Activated CD4-positive, alpha-beta T cell treated with anti-CD3 and anti-CD28 coated beads, Interleukin-2, amount 50 U/mL, for 16 hours (primary cell): ENCODE results near the gene GUCY2D.

Experiments used
- DNase-seq: peaks from one replicate; pipeline ENCODE4 v3.0.0-alpha.2; 2020

The GUCY2D gene

DNA sequence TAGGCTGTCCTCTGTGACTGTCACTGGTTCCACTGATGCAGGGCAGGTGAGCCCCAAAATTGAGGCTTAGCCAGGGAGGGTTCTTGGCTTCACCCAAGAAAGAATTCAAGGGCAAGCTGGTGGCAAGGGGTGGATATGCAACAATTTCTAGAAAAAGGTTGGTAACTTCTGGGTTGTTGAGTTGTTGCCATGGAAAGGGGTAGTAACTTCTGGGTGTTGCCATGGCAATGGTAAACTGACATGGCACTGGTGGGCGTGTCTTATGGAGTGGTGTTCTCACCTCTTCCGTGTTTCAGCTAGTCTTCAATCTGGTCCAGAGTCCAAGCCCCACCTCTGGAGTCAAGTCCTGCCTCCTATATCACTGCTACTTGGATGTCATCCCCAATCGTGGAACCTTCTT, 9.5 kb upstream of the GUCY2D start:
- no peak for DNase-seq

DNA sequence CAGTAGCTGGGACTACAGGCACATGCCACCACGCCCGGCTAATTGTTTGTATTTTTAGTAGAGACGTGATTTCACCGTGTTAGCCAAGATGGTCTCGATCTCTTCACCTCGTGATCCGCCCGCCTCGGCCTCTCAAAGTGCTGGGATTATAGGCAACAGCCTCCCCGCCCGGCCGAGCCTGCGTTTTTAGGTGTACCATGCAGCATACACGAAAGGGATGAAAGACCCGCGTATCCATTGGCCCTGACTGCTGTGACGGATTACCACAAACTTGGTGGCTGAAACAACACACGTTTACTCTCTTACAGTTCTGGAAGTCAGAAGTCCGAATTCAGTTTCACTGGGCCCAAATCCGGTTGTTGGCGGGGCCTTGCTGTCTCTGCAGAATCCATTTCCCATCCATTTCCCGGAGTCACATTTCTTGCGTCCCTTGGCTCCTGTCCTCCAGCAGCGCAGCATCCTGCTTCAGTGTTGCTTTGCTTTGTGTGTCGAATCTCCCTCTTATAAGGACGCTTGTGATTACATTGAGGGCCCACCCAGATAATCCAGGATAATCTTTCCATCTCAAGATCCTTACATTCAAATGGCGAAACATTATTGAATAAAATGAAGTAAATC, 8.3 kb upstream of the GUCY2D start:
- DNase-seq, result no peak

DNA sequence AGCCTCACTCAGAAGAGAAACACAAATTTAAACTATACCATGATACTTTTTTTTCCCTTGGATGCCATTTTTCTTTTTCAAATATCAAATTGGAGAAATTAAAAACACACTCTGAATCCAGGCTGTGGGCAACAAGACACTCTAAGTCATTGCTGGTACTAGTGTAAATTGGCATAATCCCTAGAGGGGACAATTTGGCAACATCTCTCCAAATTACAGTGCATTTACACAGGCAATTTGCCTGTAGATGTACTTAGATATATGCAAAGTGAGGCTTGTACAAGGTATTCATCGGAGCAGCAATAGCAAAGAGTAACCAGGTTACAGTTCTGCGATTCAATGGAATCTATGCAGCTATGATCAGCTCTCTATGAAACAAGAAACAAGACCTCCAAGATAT, 6.7 kb upstream of the GUCY2D start:
- DNase-seq, result no peak

DNA sequence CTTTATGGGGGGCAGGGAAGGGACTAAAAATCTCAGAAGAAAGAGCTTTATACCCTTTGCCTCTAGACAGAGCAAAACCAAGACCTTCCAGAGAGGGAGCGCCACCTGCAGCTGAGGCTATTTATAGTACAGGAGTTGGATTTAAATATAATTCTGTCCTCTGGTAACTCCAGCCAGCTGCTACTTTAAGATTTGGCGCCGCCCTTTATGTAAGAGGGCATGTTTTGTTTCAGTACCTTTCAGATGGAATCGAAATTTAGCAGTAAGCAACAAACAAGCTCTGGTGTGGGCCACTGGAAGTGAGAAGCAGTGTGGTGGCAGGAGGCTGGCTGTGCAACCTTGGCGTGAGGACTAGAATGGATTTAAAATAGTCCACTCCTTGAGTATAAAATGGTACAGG, 5.2 kb upstream of the GUCY2D start:
- peak; percentile 39 for DNase-seq

DNA sequence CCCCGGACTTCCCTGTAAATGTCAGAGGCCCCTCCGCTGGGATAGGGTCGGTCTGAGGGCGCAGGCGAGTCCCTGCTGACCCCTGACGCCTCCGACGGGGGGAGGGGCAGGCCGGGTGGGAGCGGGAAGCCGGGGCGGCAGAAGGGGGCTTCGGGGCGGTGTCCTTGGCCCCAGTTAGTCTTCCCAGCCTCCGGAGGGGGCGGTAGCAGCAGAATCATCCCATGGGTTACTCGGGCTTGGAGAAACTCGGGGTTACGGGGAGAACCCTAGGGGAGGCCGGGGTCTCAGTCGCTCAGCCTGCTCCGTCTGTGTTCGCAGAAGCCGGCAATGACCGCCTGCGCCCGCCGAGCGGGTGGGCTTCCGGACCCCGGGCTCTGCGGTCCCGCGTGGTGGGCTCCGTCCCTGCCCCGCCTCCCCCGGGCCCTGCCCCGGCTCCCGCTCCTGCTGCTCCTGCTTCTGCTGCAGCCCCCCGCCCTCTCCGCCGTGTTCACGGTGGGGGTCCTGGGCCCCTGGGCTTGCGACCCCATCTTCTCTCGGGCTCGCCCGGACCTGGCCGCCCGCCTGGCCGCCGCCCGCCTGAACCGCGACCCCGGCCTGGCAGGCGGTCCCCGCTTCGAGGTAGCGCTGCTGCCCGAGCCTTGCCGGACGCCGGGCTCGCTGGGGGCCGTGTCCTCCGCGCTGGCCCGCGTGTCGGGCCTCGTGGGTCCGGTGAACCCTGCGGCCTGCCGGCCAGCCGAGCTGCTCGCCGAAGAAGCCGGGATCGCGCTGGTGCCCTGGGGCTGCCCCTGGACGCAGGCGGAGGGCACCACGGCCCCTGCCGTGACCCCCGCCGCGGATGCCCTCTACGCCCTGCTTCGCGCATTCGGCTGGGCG, 542 bp downstream of the GUCY2D start:
- no peak for DNase-seq

DNA sequence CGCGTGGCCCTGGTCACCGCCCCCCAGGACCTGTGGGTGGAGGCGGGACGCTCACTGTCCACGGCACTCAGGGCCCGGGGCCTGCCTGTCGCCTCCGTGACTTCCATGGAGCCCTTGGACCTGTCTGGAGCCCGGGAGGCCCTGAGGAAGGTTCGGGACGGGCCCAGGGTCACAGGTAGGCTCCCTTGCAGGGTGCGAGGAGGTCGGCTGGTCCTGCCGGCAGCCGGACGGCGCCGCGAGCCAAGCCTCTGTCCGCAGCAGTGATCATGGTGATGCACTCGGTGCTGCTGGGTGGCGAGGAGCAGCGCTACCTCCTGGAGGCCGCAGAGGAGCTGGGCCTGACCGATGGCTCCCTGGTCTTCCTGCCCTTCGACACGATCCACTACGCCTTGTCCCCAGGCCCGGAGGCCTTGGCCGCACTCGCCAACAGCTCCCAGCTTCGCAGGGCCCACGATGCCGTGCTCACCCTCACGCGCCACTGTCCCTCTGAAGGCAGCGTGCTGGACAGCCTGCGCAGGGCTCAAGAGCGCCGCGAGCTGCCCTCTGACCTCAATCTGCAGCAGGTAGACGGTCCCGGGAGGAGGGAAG, 1.3 kb downstream of the GUCY2D start:
- DNase-seq, result no peak

GRCh38 chr17:8004899-8005298, 2.5 kb downstream of the GUCY2D start:
- no peak for DNase-seq

- no peak for DNase-seq
Measured at GRCh38 chr17:8005357-8005756, 2.9 kb downstream of the GUCY2D start.

- no peak for DNase-seq
Measured at GRCh38 chr17:8005967-8006730, 3.7 kb downstream of the GUCY2D start.

DNA sequence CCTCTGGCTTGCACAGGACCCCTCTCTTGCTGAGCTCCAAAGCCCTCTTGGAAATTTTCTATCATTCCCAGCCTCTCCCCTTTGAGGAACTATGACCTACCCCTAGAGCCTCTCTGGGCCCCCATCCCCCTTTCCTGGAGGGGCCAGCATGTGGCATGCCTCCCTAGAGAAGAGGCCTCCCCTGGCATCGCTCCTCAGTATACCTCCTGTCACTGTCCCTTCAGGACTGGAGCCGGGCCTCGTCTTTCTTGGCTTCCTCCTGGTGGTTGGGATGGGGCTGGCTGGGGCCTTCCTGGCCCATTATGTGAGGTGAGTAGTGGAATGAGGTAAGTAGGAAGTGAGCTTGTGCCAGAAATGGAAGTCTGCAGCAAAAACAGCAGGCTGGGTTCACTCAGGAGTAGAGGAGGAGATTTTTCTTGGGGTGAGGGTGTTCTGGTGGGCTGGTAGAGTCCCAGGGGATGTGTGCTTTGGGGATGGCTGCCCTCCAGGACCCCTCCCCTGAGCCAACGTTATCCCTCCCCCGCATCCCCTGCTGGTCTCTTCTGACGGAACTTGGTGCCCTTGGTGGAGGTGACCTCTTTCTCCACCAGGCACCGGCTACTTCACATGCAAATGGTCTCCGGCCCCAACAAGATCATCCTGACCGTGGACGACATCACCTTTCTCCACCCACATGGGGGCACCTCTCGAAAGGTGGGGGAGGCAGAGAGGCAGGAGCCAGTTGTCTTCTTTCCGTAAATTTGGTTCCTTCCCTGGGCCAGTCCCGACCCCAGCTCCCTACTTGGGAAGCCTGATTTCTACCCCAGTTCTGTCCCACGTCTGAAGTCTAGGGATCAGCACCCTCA, 4.6 kb downstream of the GUCY2D start:
- no peak for DNase-seq

DNA sequence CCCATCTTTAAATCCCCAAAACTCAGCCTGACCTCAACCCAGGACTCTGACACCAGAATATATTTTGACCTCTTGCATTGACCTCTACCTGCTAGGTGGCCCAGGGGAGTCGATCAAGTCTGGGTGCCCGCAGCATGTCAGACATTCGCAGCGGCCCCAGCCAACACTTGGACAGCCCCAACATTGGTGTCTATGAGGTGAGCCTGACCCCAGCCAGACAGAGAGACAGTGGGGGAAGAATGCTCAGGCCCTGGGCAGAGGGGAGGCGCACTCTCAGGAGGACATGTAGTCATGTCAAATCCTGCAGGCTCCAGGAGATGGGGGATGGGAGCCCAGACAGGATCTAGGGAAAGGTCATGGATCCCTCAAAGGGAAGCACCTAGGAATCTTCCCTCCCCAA, 5.4 kb downstream of the GUCY2D start:
- DNase-seq, result no peak

DNA sequence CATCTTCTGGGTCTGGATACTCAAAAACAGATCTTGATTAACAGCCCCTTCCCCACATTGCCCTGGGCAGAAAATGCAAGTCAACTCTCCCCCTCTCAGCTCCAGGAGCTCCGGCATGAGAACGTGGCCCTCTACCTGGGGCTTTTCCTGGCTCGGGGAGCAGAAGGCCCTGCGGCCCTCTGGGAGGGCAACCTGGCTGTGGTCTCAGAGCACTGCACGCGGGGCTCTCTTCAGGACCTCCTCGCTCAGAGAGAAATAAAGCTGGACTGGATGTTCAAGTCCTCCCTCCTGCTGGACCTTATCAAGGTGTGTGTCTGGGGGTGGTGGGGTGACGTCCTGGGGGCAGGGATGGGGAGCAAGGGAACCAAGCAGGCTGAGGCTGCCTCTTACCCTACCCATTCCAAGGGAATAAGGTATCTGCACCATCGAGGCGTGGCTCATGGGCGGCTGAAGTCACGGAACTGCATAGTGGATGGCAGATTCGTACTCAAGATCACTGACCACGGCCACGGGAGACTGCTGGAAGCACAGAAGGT, 9.7 kb downstream of the GUCY2D start:
- no peak for DNase-seq

DNA sequence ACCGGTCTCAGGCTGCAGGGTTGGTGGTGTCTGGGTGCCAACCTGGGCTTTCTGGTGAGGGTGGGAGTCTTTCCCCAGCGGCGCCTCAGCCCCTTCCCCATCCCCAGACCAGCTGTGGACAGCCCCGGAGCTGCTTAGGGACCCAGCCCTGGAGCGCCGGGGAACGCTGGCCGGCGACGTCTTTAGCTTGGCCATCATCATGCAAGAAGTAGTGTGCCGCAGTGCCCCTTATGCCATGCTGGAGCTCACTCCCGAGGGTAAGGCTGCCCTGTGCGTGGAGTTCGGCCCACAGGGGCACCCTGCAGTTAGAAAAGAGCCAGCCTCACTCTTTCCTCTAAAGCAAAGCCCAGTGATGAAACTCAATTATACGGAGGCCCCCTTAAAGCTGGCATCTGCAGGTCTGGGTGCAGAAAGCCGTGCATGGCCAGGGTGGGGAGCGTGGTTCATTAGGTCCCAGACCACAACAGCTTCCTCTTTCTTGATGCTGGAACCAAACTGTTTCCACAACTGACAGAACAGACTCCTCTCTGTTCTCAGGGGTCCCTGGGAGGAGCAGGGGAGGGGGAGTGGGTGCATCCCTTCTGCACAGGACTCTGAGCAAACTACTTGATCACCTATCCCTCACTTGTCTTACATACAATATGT, 10.7 kb downstream of the GUCY2D start:
- no peak for DNase-seq

DNA sequence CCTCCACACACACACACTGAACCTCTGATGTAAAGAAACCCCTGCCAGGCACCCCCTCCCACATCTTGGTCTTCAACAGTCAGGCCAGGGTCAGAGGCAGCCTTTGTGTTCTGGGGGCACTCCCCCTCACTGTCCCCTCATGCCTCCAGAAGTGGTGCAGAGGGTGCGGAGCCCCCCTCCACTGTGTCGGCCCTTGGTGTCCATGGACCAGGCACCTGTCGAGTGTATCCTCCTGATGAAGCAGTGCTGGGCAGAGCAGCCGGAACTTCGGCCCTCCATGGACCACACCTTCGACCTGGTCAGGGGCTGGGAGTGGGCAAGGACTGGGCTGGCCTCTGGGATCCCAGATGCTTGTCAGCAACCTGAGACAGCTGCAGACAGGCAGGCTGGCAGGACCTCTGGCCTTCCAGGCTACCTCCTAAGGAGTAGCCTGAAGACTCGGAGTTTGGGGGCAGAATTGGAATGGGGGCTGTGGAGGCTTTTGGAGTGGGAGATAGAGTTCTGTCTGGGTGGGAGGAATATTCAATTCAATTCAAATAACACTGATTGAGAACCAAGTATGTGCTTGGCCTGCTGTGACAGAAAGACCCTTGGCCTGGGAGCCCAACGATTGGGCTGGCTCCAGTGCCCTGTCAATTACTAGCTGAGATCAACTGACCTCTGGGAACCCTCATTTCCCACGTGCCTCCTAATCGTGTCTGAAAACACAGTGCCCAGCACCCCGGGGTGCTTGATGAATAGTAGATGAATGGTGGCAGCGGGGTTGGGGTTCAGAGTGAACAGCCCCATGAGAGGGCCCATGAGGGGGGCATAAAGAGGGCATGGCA, 11.5 kb downstream of the GUCY2D start:
- no peak for DNase-seq

DNA sequence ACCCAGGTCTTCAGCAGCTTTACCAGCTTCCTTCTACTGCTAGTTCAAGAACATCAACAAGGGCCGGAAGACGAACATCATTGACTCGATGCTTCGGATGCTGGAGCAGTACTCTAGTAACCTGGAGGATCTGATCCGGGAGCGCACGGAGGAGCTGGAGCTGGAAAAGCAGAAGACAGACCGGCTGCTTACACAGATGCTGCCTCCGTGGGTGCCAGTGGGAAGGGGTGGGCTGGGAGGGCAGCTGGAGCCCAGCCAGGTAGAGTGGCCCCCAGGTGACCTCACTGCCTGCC, 12.1 kb downstream of the GUCY2D start:
- DNase-seq, result no peak

- no peak for DNase-seq
Measured at GRCh38 chr17:8015236-8015956, 13.0 kb downstream of the GUCY2D start.

DNA sequence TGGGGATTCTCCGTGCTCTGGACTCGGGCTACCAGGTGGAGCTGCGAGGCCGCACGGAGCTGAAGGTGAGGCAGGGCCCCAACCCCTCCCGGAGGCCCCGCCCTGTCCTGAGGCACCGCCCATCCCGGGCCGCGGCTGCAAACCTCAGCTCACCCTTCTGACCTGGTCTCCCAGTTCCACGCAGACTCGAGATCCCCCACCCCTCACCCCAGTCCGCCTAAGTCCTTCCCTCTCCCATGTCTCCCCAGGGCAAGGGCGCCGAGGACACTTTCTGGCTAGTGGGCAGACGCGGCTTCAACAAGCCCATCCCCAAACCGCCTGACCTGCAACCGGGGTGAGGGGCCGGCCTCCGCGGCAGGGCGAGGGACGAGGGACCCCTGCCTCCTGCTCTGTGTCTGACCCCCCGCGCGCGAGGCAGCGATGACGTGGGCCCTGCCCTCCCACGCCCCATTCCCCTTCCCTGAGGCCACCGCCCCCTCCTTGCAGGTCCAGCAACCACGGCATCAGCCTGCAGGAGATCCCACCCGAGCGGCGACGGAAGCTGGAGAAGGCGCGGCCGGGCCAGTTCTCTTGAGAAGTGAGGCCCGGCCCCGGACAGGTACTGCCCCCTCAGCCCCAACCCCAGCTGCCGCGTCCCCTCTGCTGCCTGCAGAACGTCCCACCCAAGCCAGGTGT, 13.7 kb downstream of the GUCY2D start:
- no peak for DNase-seq

DNA sequence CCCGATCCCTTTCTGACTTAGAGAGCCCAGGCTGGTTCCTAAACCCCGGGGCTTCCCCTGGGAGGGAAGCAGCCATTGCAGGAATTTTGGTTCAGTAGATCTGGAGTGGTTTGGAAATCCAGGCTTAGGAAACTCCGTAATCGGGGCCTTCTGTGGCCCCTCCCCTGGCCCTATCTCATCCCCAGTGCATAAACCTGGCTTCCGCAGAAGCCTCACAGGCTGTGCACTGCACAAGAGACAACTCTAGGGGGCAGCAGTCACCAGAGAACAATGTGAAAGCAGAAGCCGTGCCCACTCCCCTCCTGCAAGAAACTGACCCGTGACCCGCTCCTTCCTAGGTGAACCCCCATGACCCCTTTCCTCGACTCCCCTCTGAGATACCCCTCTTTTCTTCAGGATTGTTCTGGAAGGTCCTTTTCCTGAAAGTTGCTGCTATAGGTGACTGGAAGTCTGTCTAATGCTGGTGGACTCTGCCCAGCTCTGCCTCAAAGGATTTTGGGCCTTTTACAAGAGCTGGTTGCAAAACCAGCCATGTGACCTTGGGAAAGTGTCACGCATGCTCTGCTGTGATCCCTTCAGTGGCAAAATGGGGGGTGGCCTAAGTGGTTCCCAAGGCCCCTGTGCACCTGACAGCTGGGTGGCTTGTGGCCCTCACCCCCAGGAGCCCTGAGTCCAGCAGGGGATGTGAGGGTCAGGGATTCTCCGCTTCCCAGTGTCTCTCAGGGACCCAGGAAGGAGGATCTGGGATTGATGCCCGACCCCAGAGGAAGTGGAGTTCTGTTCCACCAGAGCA, 14.4 kb downstream of the GUCY2D start:
- DNase-seq, result peak; percentile 65

- DNase-seq, result no peak
Measured at GRCh38 chr17:8018436-8018835, 16.0 kb downstream of the GUCY2D start.
